ENCODE data around the gene PSD2.

- TF ChIP-seq MYC (CRISPR knock-in tag; IDR thresholded peaks at IDR 0.05; ENCODE audit: borderline replicate concordance) (no peak), MAZ (IDR thresholded peaks at IDR 0.05; ENCODE audit: borderline replicate concordance, low read depth, low read length) (no peak), MAZ (CRISPR knock-in tag; IDR thresholded peaks at IDR 0.05; ENCODE audit: low read depth) (no peak), RBM22 (optimal IDR thresholded peaks at IDR 0.05; ENCODE audit: low read length) (no peak), ZNF382 (CRISPR knock-in tag; IDR thresholded peaks at IDR 0.05; ENCODE audit: borderline replicate concordance) (no peak), XRCC5 (optimal IDR thresholded peaks at IDR 0.05; ENCODE audit: low read length) (no peak)
Observed at GRCh38 chr5:139798883-139799282, 3.3 kb downstream of the PSD2 start.

Data from HepG2 (cell line).